RWPE1 (cell line): Measurements from ENCODE around the gene GNB1.
A peak's percentile ranks its signal among the peaks of the same experiment; 100 is the strongest.

ENCODE experiments used
- CTCF ChIA-PET: fragments of 350-600 bp; sonication (Branson Sonifier 250); formaldehyde crosslinking; extraction: SDS; loops from one replicate; lab custom pipeline; 2021; lab: Yijun Ruan, JAX
- POLR2A ChIA-PET: fragments of 400-600 bp; formaldehyde crosslinking; extraction: SDS; loops from one replicate; lab custom pipeline; 2020; ENCODE audit warnings: antibody characterized with exemption; ENCODE audit not compliant: low non-redundant PET; lab: Yijun Ruan, JAX
- DNase-seq: peaks from one replicate; pipeline ENCODE4 v3.0.0; 2012; ENCODE audit warnings: low spot score
- H3K27ac ChIP-seq: fragments of 450-650 bp; 2 replicates; pipeline ENCODE4 v1.5.1; 2017
- TF ChIP-seq, protein P1 (sequence below): fragments of 450-650 bp; conservative IDR thresholded peaks from 2 replicates; pipeline ENCODE4 v1.5.1; 2017; ENCODE audit warnings: low read depth, mild to moderate bottlenecking

The GNB1 gene

DNA sequence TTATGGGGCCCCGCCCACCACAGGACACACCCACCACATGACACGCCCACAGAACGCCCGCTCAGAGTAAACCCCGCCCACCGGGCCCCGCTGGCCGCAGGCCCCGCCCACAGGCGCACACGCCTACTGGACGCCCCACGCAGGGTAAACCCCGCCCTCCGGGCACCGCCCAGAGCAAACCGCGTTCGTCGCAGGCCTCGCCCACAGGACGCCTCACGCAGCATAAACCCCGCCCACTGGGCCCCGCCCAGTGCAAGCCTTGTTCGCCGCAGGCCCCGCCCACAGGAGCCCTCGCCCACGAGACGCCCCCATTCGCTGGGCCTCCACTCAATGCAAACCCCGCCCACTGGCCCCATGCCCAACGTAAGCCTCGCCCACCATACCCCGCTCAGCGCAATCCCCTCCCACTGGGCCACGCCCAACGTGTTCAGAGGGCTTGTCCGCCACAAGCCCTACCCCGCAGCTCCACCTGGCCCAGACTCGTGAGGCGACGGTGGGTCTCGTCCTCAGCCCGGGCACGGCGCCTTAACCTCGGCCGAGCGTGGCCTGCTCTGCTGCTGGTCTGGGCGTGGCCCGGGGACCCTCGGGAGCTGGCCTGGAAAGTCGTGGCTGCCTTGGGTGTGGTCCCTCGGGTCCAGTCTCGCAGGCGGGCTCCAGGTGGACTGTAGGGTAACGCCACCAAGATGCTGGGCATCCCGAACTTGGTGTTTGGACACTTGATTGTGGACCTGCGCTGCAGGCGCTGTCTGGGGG is 28.6 kb upstream of the GNB1 start:
- POLR2A ChIA-PET, result interaction anchor here (0.6 kb wide), 1 partner anchor 11 kb away, joined by 3 read pairs; no protein-coding TSS in a partner anchor
- TF ChIP-seq, protein P1, sequence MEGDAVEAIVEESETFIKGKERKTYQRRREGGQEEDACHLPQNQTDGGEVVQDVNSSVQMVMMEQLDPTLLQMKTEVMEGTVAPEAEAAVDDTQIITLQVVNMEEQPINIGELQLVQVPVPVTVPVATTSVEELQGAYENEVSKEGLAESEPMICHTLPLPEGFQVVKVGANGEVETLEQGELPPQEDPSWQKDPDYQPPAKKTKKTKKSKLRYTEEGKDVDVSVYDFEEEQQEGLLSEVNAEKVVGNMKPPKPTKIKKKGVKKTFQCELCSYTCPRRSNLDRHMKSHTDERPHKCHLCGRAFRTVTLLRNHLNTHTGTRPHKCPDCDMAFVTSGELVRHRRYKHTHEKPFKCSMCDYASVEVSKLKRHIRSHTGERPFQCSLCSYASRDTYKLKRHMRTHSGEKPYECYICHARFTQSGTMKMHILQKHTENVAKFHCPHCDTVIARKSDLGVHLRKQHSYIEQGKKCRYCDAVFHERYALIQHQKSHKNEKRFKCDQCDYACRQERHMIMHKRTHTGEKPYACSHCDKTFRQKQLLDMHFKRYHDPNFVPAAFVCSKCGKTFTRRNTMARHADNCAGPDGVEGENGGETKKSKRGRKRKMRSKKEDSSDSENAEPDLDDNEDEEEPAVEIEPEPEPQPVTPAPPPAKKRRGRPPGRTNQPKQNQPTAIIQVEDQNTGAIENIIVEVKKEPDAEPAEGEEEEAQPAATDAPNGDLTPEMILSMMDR, result no peak
- CTCF ChIA-PET, result no interaction called here
- peak; percentile 100 for DNase-seq
- H3K27ac ChIP-seq, result peak overlapping the region; percentile 75

DNA sequence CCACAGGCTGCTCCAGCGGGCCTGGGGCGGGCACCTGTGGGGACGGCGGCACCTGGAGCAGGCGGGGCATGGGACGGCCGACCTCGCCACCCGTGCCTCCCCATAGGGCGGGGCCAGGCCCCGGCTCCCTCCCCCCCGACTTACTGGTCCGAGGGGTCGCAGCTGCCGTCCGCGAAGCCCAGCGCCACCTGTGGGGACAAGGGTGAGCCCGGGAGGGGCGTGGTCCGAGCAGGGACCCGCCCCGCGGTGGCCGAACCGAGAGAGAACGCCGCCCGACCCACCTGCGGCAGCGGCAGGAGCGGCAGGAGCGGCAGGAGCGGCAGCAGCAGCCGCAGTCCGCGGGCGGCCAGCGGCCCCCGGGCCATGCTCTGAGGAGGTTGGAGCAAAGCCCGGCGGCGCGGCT is 28.0 kb upstream of the GNB1 start, which contains the start of gene TMEM52:
TSS of gene TMEM52 (minus strand) at position 379 of the 403 bp plus-strand sequence. CDS start at position 365, 14 bp downstream.
- TF ChIP-seq, protein P1, result no peak
- H3K27ac ChIP-seq, result peak within 1 kb of the TSS; percentile 75
- ChIA-PET CTCF (no interaction called here), POLR2A (interaction anchor here (0.6 kb wide), 1 partner anchor 10 kb away, joined by 3 read pairs; no protein-coding TSS in a partner anchor)
- no peak for DNase-seq

DNA sequence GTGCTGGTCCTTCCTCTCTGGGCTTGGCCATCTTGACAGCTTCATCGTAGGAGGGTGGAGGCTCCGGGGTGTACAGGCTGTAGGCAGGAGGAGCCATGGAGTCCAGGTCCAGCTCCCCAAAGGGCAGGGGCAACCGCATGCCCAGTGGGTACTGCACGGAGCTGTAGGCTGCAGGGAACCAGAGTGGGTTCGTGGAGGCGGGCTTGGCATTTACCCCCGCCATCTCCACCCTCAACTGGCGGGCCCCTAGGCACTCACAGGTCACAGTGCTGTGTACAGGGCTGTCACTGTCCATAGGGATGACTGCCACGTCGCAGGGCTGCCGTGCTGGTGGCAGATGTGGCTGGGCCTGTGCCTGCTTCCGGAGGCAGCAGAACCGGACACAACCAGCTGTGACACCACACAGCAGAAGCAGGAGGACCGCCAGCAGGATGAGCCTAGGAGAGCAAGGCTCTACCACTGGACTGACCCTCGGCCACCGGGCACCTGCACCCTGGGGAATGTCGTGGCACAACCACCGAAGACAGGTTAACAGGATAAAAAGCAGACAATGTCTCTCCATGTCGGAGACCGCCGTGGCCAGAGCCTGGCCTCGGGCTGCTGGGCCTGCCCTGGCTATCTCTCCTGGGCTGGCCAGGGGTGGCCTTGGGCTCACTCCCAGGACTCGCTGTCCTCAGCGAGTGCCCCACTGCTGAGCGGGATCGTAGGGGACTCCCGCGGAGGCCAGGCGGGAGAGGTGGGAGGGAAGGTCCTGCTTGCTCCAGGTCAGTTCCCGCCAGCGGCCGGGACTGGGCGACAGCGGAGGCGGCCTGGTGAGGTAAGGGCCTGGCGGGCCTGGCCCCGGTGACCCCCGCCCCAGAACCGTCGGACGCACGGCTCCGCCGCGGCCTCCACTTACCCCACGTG is 27.4 kb upstream of the GNB1 start:
- POLR2A ChIA-PET, result no interaction called here
- CTCF ChIA-PET, result interaction anchor here (0.8 kb wide), 1 partner anchor 9 kb away, joined by 3 read pairs; no protein-coding TSS in a partner anchor
- TF ChIP-seq, protein P1, result no peak
- peak overlapping the region; percentile 75; the same call in 1 of the 2 replicates for H3K27ac ChIP-seq
- no peak for DNase-seq

DNA sequence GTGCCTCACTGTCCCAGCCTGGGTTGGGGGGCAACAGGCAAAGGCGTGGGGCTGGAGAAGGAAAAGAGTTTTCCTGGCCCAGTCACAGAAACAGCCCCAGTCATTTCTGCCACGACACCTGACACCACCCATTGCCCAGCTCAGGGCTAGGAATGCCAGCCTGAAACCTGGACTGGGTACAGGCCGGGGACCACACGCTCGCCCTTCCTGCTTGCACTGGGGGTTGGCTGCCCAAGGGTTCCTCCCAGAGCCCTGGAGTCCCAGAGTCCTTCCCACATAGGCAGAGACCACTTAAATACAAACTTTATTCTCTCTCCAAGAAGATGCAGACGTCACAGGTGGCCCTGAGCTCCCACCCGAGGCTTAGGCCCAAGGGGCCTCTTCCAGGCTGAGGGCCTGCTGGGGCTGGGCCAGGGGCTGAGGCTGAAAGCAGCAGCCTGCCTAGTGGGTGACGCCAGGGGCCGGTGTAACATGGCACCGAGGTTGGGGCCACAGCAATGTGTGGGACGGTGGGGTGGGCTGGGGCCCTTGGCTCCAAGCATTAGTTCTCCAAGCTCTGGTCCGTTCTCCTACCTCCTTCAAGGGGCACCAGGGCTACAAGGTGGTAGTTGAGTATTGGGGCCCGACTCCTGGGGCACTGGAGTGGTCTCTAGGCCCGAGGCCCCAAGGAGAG is 26.6 kb upstream of the GNB1 start:
- no peak overlapping the region for H3K27ac ChIP-seq
- CTCF ChIA-PET, result interaction anchor here (0.8 kb wide), 1 partner anchor 8 kb away, joined by 3 read pairs; no protein-coding TSS in a partner anchor
- TF ChIP-seq, protein P1, result no peak
- POLR2A ChIA-PET, result no interaction called here
- no peak for DNase-seq

DNA sequence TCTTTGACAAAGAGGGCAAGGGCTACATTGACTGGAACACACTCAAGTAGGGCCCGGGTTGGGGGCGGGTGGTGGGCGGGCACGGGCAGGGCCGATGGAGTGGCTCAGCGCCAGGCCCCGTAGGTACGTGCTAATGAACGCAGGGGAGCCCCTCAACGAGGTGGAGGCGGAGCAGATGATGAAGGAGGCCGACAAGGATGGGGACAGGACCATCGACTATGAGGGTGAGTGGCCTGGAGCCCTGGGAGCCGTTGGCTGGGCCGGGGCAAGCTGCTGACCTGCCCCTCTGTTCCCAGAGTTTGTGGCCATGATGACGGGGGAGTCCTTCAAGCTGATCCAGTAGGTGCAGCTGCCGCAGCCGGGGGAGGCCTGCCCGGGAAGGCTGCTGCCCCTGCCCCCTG is 26.0 kb upstream of the GNB1 start:
- no peak for DNase-seq
- ChIA-PET CTCF (interaction anchor here (1.6 kb wide), 1 partner anchor 128 kb away, joined by 4 read pairs; no protein-coding TSS in a partner anchor), POLR2A (no interaction called here)
- TF ChIP-seq, protein P1, result no peak
- no peak overlapping the region for H3K27ac ChIP-seq
